Adrenal gland (tissue), 5 donors: ENCODE data around the gene IGDCC3.

Source experiments
- POLR2A ChIP-seq, 2 donors: fragments of 450-650 bp; IDR thresholded peaks; one replicate each; pipeline ENCODE4 v1.6.1; 2017; ENCODE audit warnings: antibody characterized with exemption in 2 of 2, mild to moderate bottlenecking in 2 of 2, moderate library complexity in 1 of 2
- TF ChIP-seq, protein P1 (sequence below), 6 experiments: fragments of 450-650 bp in 4 of 6; fragments of 200-600 bp in 2 of 6; sonication (generic) in 1 of 6; IDR thresholded peaks; 1 replicate in 5 of 6; 2 replicates in 1 of 6; pipeline versions ENCODE4 v1.5.1 to v1.8.0; 2016 to 2021; ENCODE audit warnings: antibody characterized with exemption in 6 of 6, mild to moderate bottlenecking in 2 of 6, moderate library complexity in 1 of 6
- donor health status: DM: no; HTN: no; CAD: no.

DNA sequence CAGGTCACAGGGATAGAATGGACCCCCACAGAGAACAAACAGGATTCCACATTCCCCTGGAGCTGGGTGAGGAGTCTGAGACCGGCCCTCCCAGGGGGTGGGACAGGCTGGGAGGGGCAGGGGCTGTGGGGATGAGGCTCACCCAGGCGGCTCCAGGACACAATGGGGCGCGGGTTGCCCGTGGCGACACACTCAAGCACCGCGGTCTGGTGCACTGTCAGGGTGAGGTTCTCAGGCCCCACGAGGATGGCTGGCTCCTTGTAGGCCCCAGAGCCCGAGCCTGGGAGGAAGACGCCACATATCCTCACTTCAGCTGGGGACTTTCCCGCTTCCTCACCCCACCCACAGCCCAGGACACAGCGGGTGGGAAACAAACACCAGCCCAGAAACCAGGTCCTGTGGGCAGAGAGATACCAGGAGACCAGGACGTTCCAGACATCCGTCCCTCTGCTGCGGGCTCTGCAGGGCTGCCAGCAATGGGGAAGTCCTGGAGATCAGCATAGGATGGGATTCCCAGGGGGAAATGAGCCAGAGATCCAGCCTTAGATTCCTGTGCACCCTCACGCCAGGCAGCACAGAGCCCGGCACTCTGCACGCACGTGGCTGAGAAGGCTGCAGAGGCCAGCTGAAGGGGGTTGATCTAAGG, 43.1 kb downstream of the IGDCC3 start:
- TF ChIP-seq, protein P1, sequence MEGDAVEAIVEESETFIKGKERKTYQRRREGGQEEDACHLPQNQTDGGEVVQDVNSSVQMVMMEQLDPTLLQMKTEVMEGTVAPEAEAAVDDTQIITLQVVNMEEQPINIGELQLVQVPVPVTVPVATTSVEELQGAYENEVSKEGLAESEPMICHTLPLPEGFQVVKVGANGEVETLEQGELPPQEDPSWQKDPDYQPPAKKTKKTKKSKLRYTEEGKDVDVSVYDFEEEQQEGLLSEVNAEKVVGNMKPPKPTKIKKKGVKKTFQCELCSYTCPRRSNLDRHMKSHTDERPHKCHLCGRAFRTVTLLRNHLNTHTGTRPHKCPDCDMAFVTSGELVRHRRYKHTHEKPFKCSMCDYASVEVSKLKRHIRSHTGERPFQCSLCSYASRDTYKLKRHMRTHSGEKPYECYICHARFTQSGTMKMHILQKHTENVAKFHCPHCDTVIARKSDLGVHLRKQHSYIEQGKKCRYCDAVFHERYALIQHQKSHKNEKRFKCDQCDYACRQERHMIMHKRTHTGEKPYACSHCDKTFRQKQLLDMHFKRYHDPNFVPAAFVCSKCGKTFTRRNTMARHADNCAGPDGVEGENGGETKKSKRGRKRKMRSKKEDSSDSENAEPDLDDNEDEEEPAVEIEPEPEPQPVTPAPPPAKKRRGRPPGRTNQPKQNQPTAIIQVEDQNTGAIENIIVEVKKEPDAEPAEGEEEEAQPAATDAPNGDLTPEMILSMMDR (IDR thresholded peaks at IDR 0.05) = no peak
- no peak for TF ChIP-seq POLR2A (IDR thresholded peaks at IDR 0.05)
